ENCODE data around the gene AKAP11. TPM values are rescaled to one million over a fixed set of nuclear protein-coding genes. Genes with fewer than 3 reads are reported as not detected.
A peak's percentile ranks its signal among the peaks of the same experiment; 100 is the strongest.
"Not testable (repeated sequence)": the region's sequence is repeated elsewhere in the genome, so short reads cannot be mapped to it uniquely, and the experiment has no call there.

Gene AKAP11
- total RNA-seq, result 10 to 100 TPM; 30.9 to 49.8 (median 34.7) TPM

DNA sequence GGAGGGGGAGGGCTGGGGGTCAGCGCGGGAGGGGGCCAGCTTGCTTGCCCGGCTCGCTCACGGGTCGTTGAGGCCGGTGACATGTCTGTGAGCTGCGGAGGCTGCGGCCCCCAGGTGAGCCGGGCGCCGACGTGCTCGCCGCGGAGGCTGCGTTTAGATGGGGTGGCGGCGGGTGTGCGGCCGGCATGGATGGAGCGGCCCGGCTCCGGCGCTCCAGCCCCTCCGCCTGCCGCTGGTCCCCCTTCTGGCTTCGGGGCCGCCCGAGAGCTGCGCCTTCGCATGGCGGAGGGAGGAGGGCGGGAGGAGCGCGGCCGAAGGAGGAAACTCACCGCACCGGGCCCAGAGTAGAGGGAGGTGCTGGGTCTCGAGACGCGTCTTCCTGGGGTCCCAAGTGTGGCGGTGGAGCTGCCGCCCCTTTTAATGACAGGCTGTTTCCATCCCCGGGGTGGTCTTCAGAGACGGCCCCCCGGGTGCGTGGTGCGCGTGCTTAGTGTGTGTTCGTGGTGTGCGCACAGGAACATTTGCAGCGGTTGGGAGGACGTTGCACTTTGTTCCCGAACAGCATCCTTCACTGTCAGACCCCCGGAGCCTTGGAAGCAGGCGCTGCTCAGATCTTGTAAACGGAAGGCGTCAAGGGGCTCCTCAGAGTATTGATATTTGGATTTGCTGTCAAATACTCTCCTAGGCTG is at the start of gene AKAP11:
Gene AKAP11 (plus strand): TSS at position 38 of the 689 bp plus-strand sequence. CDS start 14,197 bp downstream, outside the sequence.
- no peaks in the 10 kb centered on the region for H3K36me3 ChIP-seq
- H3K4me1 ChIP-seq, result peaks cover 3 to 6% of the 10 kb centered on the region in 2 donors
- 0 to 1% methylated on average over 13 to 27 of the region's 59 CpGs for WGBS, 2 donors
- DNase-seq, result peak in 1 of 2 donors; percentile 49
- no peaks in the 10 kb centered on the region for H3K9me3 ChIP-seq
- intact Hi-C loops (cut with DNase I), result no loop called here
- TF ChIP-seq POLR2A (IDR thresholded peaks at IDR 0.05) (peak in 1 of 2 donors; percentile 20), CTCF (IDR thresholded peaks at IDR 0.05) (no peak)
- H3K4me3 ChIP-seq (replicated peaks in 1 of 3), result peak within 1 kb of the TSS; percentile 94 to 97 (median 96)
- no peaks in the 10 kb centered on the region for H3K27me3 ChIP-seq
- H3K27ac ChIP-seq, result peak within 1 kb of the TSS; percentile 73 to 87 (median 85)

GRCh38 chr13:42223681-42224080 is 48.3 kb upstream of the AKAP11 start:
- H3K4me1 ChIP-seq, result peaks cover 0 to 5% of the 10 kb centered on the region in 2 donors
- intact Hi-C loops (cut with DNase I), result no loop called here
- no peak overlapping the region for H3K4me3 ChIP-seq (replicated peaks in 1 of 3)
- DNase-seq, result no peak
- H3K27ac ChIP-seq, result no peak overlapping the region
- H3K9me3 ChIP-seq, result no peaks in the 10 kb centered on the region
- H3K27me3 ChIP-seq, result no peaks in the 10 kb centered on the region
- TF ChIP-seq POLR2A (IDR thresholded peaks at IDR 0.05), result no peak
- TF ChIP-seq CTCF (IDR thresholded peaks at IDR 0.05), result no peak
- 92 to 99% methylated on average over 4 of the region's 4 CpGs for WGBS, 2 donors
- H3K36me3 ChIP-seq, result peaks cover 0 to 9% of the 10 kb centered on the region in 2 donors

GRCh38 chr13:42225051-42225450 is 46.9 kb upstream of the AKAP11 start:
- Histone ChIP-seq H3K9me3 (no peaks in the 10 kb centered on the region), H3K27me3 (no peaks in the 10 kb centered on the region), H3K36me3 (peaks cover 0 to 9% of the 10 kb centered on the region in 2 donors), H3K4me1 (peaks cover 0 to 5% of the 10 kb centered on the region in 2 donors), H3K27ac (no peak overlapping the region), H3K4me3 (replicated peaks in 1 of 3) (no peak overlapping the region)
- DNase-seq, result no peak
- intact Hi-C loops (cut with DNase I), result no loop called here
- TF ChIP-seq POLR2A (IDR thresholded peaks at IDR 0.05) (no peak), CTCF (IDR thresholded peaks at IDR 0.05) (no peak)
- 96 to 100% methylated on average over 2 of the region's 2 CpGs for WGBS, 2 donors

DNA sequence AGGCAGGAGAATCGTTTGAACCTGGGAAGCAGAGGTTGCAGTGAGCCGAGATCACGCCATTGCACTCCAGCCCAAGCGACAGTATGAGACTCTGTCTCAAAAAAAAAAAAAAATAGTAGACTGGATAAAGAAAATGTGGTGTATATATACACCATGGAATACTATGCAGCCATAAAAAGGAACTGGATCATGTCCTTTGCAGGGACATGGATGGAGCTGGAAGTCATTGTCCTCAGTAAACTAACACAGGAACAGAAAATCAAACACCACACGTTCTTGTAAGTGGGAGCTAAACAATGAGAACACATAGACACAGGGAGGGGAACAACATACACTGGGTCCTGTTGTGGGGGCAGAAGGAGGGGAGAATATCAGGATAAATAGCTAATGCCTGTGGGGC is 45.2 kb upstream of the AKAP11 start:
- H3K27ac ChIP-seq; H3K4me1 ChIP-seq; H3K36me3 ChIP-seq; H3K27me3 ChIP-seq; H3K9me3 ChIP-seq; H3K4me3 ChIP-seq (replicated peaks in 1 of 3); DNase-seq; intact Hi-C loops (cut with DNase I): not testable (repeated sequence)
- WGBS, 2 donors, result 98% methylated on average over 5 of the region's 5 CpGs

DNA sequence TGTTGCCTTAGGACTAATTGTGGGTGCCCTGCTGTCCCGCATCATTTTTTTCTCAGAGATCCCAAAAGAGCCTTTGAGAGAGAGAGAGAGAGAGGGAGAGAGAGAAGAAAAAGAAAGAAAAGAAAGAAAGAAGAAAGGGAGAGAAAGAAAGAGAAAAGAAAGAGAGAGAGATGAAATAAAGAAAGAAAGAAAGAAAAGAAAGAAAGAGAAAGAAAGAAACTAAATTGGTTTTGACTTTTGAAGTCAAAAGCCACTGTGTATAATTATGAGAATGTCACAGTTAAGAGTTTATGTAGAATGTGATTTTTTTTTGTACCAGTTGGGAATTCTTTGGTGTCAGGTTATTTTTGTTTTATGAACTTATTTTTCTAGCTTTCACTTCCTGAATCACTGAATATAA is 43.4 kb upstream of the AKAP11 start:
- Histone ChIP-seq H3K27me3 (no peaks in the 10 kb centered on the region), H3K36me3 (no peaks in the 10 kb centered on the region), H3K9me3 (no peaks in the 10 kb centered on the region), H3K27ac (no peak overlapping the region), H3K4me1 (peaks cover 0 to 5% of the 10 kb centered on the region in 2 donors), H3K4me3 (replicated peaks in 1 of 3) (no peak overlapping the region)
- WGBS, 2 donors, result 95% methylated on average over 1 of the region's 1 CpG
- TF ChIP-seq POLR2A (IDR thresholded peaks at IDR 0.05) (no peak), CTCF (IDR thresholded peaks at IDR 0.05) (no peak)
- DNase-seq, result no peak
- intact Hi-C loops (cut with DNase I), result no loop called here
